PC-3 (cell line): ENCODE results near the gene AFG1L. TPM values are rescaled to one million over a fixed set of nuclear protein-coding genes. Genes with fewer than 3 reads are reported as not detected.
A peak's percentile ranks its signal among the peaks of the same experiment; 100 is the strongest.

ENCODE experiments used
- ATAC-seq: fragments of 200-7000 bp; cut with Tn5 transposase; 2 replicates; pipeline ENCODE4 v1.9.1; 2020; ENCODE audit warnings: mild to moderate bottlenecking, moderate library complexity
- BruUV-seq: library from RNA; stranded (reverse); fragments of 400-500 nt; replicated peaks from 2 replicates; lab custom pipeline; 2021; lab: Mats Ljungman, UMichigan
- CTCF ChIA-PET: fragments of 300-600 bp; sonication (Branson Sonifier 250); formaldehyde crosslinking; loops from one replicate; lab custom pipeline; 2022; ENCODE audit warnings: antibody characterized with exemption; lab: Charles Lee
- POLR2A ChIA-PET: fragments of 300-600 bp; sonication (Branson Sonifier 250); formaldehyde crosslinking; loops from one replicate; lab custom pipeline; 2022; ENCODE audit warnings: antibody characterized with exemption; ENCODE audit not compliant: unreplicated experiment; lab: Charles Lee
- DNase-seq: peaks from one replicate; pipeline ENCODE4 v3.0.0-alpha.2; 2015
- H2AFZ ChIP-seq: fragments of 300-600 bp; sonication (generic); 2 replicates; pipeline ENCODE4 v1.6.0; 2016; ENCODE audit warnings: antibody characterized with exemption, low read length
- H3F3A ChIP-seq: fragments of 300-600 bp; sonication (generic); one replicate; pipeline ENCODE4 v1.6.0; 2017; ENCODE audit warnings: antibody characterized with exemption, low read length, control low read depth, mild to moderate bottlenecking; ENCODE audit not compliant: unreplicated experiment
- H3K27ac ChIP-seq: fragments of 300-600 bp; sonication (generic); 2 replicates; pipeline ENCODE4 v1.5.1; 2016; ENCODE audit warnings: mild to moderate bottlenecking, low read length
- H3K27me3 ChIP-seq: fragments of 300-600 bp; sonication (generic); 2 replicates; pipeline ENCODE4 v1.6.1; 2016; ENCODE audit warnings: low read length, mixed read lengths
- H3K36me3 ChIP-seq: fragments of 300-600 bp; sonication (generic); 2 replicates; pipeline ENCODE4 v1.6.1; 2016; ENCODE audit warnings: low read depth, mixed run types, low read length, mixed read lengths
- H3K4me1 ChIP-seq: fragments of 300-600 bp; sonication (generic); 2 replicates; pipeline ENCODE4 v1.5.1; 2016; ENCODE audit warnings: low read length; ENCODE audit not compliant: insufficient read depth
- H3K4me2 ChIP-seq: fragments of 300-600 bp; sonication (generic); 2 replicates; pipeline ENCODE4 v1.6.0; 2016; ENCODE audit warnings: low read length
- H3K4me3 ChIP-seq: fragments of 300-600 bp; sonication (generic); 2 replicates; pipeline ENCODE4 v1.5.1; 2016; ENCODE audit warnings: mild to moderate bottlenecking, low read length, mixed read lengths
- H3K79me2 ChIP-seq: fragments of 300-600 bp; sonication (generic); 2 replicates; pipeline ENCODE4 v1.6.1; 2017; ENCODE audit warnings: low read length, mixed read lengths
- H3K9ac ChIP-seq: fragments of 300-600 bp; sonication (generic); 2 replicates; pipeline ENCODE4 v1.6.0; 2016; ENCODE audit warnings: mild to moderate bottlenecking, low read length
- H3K9me2 ChIP-seq: fragments of 300-600 bp; sonication (generic); replicated peaks from 2 replicates; pipeline ENCODE4 v1.6.1; 2016; ENCODE audit warnings: mixed run types, low read length, mixed read lengths
- H3K9me3 ChIP-seq: fragments of 300-600 bp; sonication (generic); 2 replicates; pipeline ENCODE4 v1.6.1; 2016; ENCODE audit warnings: low read length, mixed read lengths
- H4K20me1 ChIP-seq: fragments of 300-600 bp; sonication (generic); 2 replicates; pipeline ENCODE4 v1.6.1; 2016; ENCODE audit warnings: low read length, mixed read lengths
- EZH2 ChIP-seq: fragments of 300-600 bp; sonication (generic); IDR thresholded peaks from one replicate; pipeline ENCODE4 v1.6.1; 2017; ENCODE audit warnings: antibody characterized with exemption, mild to moderate bottlenecking, low read length; ENCODE audit not compliant: unreplicated experiment
- EZH2phosphoT487 ChIP-seq: fragments of 300-600 bp; sonication (generic); IDR thresholded peaks from 2 replicates; pipeline ENCODE4 v1.6.1; 2018; ENCODE audit warnings: mild to moderate bottlenecking, antibody characterized with exemption, low read length, borderline replicate concordance
- intact Hi-C: fragments of 100-400 bp; cut with micrococcal nuclease; formaldehyde crosslinking; loops from 2 replicates; pipeline ENCODE4 v1.9.0; 2023
- total RNA-seq: library from RNA; depleted of rRNA; stranded (reverse); fragments of >200 nt; gene quantifications from 2 replicates; pipeline ENCODE4 v1.2.3, GENCODE V29; 2014
- TF ChIP-seq, protein P1 (sequence below): fragments of 300-600 bp; sonication (generic); conservative IDR thresholded peaks from 2 replicates; pipeline ENCODE4 v1.5.1; 2017; ENCODE audit warnings: antibody characterized with exemption, low read depth, mild to moderate bottlenecking, low read length

The AFG1L gene
- total RNA-seq, 1 experiment from 2014 or later: 3.6 TPM

DNA sequence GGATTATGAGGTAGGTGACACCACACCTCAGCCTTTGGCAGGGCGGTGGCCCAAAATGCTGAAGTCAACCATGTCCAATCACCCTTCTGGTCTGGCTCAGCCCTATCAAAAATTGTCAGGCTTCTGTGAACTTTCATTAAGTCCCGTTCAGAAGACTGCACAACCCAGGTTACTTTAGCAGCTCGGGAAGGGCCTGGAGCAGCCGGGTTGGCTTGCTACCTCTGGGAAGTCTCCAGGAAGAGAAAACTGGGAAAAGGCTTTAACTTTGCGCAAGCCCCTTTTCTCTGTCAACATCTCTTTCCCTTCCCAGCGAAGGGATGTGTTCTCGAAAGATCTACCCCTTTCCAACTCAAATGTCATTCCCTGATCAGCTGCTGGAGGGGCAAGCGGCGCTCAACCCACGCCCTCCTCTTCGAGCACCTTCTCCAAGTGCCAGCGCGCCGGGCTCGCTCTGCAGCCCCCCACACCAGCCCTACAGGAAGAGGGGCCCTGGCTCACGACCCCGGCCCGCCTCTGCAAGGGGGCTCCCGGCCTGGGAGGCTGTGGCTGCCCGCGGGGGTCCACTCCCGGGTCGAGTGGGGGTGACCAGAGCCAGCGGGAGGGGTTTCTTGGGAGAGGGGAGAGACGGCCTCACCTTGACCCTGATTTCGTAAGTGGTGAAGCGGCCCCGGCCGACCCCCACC is 34.6 kb upstream of the AFG1L start:
- Histone ChIP-seq H3K4me2 (peak overlapping the region; percentile 88), H3K9me3 (no peaks in the 10 kb centered on the region), H3K36me3 (no peaks in the 10 kb centered on the region), H3K79me2 (peaks cover 54% of the 10 kb centered on the region), H3K27ac (peak overlapping the region; percentile 72), H2AFZ (peak overlapping the region; percentile 96), H3F3A (no peaks in the 10 kb centered on the region), H4K20me1 (no peaks in the 10 kb centered on the region), H3K4me1 (peaks cover 6% of the 10 kb centered on the region; the same call in 1 of the 2 replicates), H3K4me3 (peak overlapping the region; percentile 89), H3K9me2 (no peaks in the 10 kb centered on the region), H3K9ac (peak overlapping the region; percentile 83), H3K27me3 (no peaks in the 10 kb centered on the region)
- intact Hi-C loops: loop anchor here (5.0 kb wide), 1 partner anchor 133 kb away; no protein-coding TSS in a partner anchor
- TF ChIP-seq, protein P1, sequence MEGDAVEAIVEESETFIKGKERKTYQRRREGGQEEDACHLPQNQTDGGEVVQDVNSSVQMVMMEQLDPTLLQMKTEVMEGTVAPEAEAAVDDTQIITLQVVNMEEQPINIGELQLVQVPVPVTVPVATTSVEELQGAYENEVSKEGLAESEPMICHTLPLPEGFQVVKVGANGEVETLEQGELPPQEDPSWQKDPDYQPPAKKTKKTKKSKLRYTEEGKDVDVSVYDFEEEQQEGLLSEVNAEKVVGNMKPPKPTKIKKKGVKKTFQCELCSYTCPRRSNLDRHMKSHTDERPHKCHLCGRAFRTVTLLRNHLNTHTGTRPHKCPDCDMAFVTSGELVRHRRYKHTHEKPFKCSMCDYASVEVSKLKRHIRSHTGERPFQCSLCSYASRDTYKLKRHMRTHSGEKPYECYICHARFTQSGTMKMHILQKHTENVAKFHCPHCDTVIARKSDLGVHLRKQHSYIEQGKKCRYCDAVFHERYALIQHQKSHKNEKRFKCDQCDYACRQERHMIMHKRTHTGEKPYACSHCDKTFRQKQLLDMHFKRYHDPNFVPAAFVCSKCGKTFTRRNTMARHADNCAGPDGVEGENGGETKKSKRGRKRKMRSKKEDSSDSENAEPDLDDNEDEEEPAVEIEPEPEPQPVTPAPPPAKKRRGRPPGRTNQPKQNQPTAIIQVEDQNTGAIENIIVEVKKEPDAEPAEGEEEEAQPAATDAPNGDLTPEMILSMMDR: no peak
- TF ChIP-seq EZH2phosphoT487: no peak
- no peak for TF ChIP-seq EZH2
- ATAC-seq: peak; percentile 23
- ChIA-PET POLR2A (interaction anchor here (0.5 to 1.0 kb wide), 3 partner anchors 14 to 1048 kb away, joined by 3 to 14 read pairs (median 4); no protein-coding TSS in a partner anchor), CTCF (interaction anchor here (0.6 to 1.2 kb wide), 3 partner anchors 133 to 280 kb away, joined by 3 to 8 read pairs (median 3); no protein-coding TSS in a partner anchor)
- TSS peak; percentile 43 for BruUV-seq
- DNase-seq: peak; percentile 45

DNA sequence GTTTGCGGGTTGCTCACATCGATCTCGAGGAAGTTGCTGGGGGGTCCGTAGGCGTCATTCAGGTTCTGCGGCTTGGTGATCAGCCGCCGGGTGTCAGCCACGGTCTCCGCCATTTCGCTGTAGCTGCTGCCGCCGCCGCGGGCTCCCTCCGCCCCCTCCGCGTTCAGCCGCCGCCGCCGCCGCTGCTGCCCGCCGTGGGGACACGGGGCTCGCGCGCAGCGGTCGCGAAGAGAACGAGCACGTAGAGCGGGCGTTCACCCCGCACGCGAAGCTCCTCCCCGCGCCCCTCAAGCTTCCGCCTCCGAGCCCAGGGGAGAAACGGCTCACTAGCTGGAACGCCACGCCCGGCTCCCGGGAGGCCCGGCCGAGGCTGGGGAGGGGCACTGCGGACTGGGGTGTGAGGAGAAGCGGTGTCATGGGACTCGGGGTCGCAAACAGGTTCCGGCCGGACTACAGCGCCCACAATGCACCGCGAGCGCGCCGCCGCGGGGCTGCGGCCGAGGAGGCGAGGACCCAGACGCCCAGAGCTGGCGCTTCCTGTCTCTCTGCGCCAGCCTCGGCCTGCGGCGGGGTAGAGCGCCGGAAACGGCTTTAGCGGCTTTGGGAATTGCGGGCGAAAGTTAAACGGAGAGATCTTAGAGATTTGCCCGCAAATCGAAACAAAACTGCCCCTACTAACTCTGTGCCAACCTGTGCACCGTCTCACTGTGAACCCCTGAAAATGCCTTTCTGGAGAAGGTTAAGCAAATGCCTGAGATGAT is 33.9 kb upstream of the AFG1L start, which contains the start of gene SNX3:
TSS of gene SNX3 (minus strand) at position 232 of the 761 bp plus-strand sequence. CDS start at position 113, 119 bp downstream.
- Histone ChIP-seq H3K9ac (peak within 1 kb of the TSS; percentile 83), H3K9me2 (no peaks in the 10 kb centered on the region), H3K4me2 (peak within 1 kb of the TSS; percentile 88), H3K9me3 (no peaks in the 10 kb centered on the region), H3K4me3 (peak within 1 kb of the TSS; percentile 89), H3K79me2 (peaks cover 48% of the 10 kb centered on the region), H3K36me3 (no peaks in the 10 kb centered on the region), H3F3A (no peaks in the 10 kb centered on the region), H3K27ac (peak within 1 kb of the TSS; percentile 72), H3K27me3 (no peaks in the 10 kb centered on the region), H3K4me1 (peaks cover 6% of the 10 kb centered on the region; the same call in 1 of the 2 replicates), H2AFZ (peak within 1 kb of the TSS; percentile 96), H4K20me1 (no peaks in the 10 kb centered on the region)
- intact Hi-C loops: loop anchor here (1.0 to 5.0 kb wide), 2 partner anchors 134 to 146 kb away; no protein-coding TSS in a partner anchor
- BruUV-seq: no TSS peak
- no peak for TF ChIP-seq EZH2phosphoT487
- TF ChIP-seq, protein P1: no peak
- no peak for TF ChIP-seq EZH2
- POLR2A ChIA-PET: interaction anchor here (0.6 to 1.0 kb wide), 4 partner anchors 32 to 1047 kb away, joined by 3 to 4 read pairs (median 4); no protein-coding TSS in a partner anchor
- DNase-seq (peak; percentile 91), ATAC-seq (peak; percentile 90)
- CTCF ChIA-PET: interaction anchor here (0.6 to 1.2 kb wide), 2 partner anchors 231 to 280 kb away, joined by 3 to 8 read pairs; no protein-coding TSS in a partner anchor
